ENCODE data around the gene ABCC1. TPM values are rescaled to one million over a fixed set of nuclear protein-coding genes. Genes with fewer than 3 reads are reported as not detected.
"Not testable (repeated sequence)": the region's sequence is repeated elsewhere in the genome, so short reads cannot be mapped to it uniquely, and the experiment has no call there.

ABCC1 gene
- total RNA-seq, 1 donor from 2014 or later = 24.5 TPM

DNA sequence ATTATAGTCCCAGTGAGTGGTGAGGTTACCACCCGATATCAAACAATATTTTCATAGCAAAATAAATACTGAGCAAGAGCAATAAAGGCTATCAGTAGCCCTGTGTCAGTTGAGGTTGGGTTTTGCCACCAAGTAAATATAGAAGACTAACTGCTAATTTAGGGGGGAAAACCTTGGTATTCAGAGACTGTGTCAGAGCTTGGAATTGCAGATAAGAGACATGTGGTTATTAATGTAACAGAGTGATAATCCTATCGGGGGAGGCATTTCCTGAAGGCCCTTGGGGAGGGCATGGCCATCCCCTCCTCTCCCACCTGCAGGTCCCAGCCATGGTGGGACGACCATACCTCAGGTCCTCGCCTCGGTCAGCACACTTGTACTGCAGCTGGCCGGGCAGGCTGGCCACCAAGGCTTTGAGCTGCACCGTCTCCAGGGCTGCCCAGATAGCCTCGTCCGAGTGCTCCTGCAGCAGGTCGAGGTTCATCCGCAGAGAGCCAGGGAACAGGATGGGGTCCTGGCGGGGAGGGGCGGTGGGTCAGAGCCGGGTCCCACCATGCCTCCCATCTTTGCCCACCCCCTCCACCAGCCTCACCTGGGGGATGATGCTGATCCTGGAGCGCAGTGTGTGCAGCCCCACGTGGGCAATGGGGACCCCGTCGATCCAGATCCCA lies 205.0 kb downstream of the ABCC1 start:
- ATAC-seq = no peak
- no peak for DNase-seq (ENCODE audit: missing footprints)
- intact Hi-C loops (cut with DNase I) = no loop called here

- intact Hi-C loops (cut with DNase I) = no loop called here
- ATAC-seq (no peak), DNase-seq (ENCODE audit: missing footprints) (no peak)
These were observed 205.8 kb downstream of the ABCC1 start for GRCh38 chr16:16155234-16155633.

GRCh38 chr16:16157166-16157565 lies 207.8 kb downstream of the ABCC1 start:
- ATAC-seq = no peak
- intact Hi-C loops (cut with DNase I) = no loop called here
- no peak for DNase-seq (ENCODE audit: missing footprints)

DNA sequence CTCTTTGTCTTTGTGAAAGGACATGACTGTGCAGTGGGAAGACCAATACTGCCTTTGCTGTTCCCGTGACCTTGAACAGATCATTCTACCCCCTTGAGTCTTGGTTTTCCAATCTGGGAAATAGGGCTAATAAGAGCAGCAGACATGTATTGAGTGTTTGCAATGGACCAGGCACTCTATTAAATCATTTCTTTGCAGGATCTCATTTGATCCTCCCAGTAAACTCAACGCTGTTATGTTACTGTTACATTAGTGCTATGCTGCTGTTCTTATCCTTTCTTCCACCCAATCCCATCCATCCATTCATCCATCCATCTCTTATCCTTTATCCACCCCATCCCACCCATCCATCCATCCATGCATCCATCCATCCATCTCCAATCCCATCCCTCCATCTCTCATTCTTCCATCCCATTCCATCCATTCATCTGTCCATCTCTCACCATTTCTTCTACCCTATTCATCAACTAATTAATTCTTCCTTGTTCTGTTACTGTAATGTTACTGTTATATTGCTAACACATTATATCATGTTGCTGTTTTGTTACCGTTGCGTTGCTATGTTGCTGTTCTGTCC lies 208.8 kb downstream of the ABCC1 start:
- intact Hi-C loops (cut with DNase I) = no loop called here
- DNase-seq (ENCODE audit: missing footprints) = no peak
- ATAC-seq = no peak

DNA sequence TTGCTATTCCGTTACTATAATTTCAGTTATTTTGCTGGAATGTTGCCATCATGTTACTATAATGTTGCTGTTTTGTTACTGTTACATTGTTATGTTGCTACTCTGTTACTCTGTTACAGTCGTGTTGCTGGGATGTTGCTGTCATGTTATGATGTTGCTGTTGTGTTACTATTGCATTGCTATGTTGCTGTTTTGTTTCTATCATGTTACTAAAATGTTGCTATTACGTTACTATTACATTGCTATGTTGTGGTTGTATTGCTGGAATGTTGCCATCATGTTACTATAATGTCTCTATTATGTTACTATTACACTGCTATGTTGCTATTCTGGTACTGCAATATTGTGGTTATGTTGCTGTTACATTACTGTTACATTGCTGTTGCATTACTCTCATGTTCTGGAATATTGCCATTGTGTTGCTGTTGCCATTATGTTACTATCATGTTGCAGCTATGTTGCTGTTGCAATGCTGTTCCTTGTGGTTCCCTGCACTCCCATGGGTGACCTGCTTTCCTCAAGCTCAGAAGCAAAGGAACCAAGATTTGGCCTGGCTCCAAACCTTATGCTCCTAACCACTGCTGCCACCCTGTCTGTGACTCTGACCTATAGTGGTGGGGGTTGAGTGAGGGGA lies 209.4 kb downstream of the ABCC1 start:
- DNase-seq (ENCODE audit: missing footprints) = no peak
- no peak for ATAC-seq
- intact Hi-C loops (cut with DNase I) = no loop called here

- ATAC-seq (no peak), DNase-seq (ENCODE audit: missing footprints) (no peak)
- intact Hi-C loops (cut with DNase I) = no loop called here
These were observed 210.2 kb downstream of the ABCC1 start for GRCh38 chr16:16159662-16160061.

GRCh38 chr16:16161319-16161718 lies 211.9 kb downstream of the ABCC1 start:
- ATAC-seq (no peak), DNase-seq (ENCODE audit: missing footprints) (no peak)
- intact Hi-C loops (cut with DNase I) = no loop called here

- ATAC-seq; intact Hi-C loops (cut with DNase I); DNase-seq (ENCODE audit: missing footprints): not testable (repeated sequence)
These were observed 212.4 kb downstream of the ABCC1 start for GRCh38 chr16:16161840-16162239.

DNA sequence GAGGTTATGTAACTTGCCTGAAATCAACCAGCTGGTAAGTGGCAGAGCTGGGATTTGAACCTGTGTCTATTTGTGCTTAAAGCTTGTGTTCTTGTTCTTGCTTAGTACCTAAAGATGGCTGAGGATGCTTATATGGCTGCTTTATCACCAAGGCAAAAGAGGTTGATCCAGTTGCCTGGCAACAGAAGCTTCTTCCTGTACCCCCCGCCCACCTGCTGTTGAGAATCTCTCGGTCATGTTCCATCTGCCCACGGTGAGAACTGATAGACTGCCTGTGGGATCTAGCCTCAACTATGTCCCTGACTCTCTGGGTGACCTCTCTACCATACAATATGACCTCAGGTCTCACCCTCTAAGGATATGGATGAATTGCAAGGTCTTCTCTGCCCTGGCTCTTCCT lies 213.2 kb downstream of the ABCC1 start:
- ATAC-seq (no peak), DNase-seq (ENCODE audit: missing footprints) (no peak)
- intact Hi-C loops (cut with DNase I) = no loop called here

GRCh38 chr16:16163109-16163508 lies 213.7 kb downstream of the ABCC1 start:
- DNase-seq (ENCODE audit: missing footprints) (no peak), ATAC-seq (no peak)
- intact Hi-C loops (cut with DNase I) = no loop called here

GRCh38 chr16:16163571-16163970 lies 214.2 kb downstream of the ABCC1 start:
- intact Hi-C loops (cut with DNase I) = no loop called here
- ATAC-seq (no peak), DNase-seq (ENCODE audit: missing footprints) (no peak)

DNA sequence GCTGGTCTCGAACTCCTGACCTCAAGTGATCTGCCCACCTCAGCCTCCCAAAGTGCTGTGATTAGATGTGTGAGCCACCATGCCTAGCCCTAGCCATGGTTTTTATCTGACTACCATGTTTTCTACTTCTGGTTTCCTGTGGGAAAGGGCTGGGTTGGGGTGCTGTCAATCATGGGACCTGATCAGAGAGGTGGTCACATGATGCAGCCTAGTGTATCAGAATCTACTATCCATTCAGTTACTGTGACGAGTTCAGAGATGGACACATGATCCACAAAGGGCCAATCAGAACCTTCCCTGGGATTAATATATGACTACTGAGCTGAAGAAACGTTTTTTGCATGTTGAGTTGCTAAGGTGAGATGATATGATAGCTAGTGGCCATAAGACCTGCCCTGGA lies 214.8 kb downstream of the ABCC1 start:
- no peak for DNase-seq (ENCODE audit: missing footprints)
- intact Hi-C loops (cut with DNase I) = no loop called here
- no peak for ATAC-seq

DNA sequence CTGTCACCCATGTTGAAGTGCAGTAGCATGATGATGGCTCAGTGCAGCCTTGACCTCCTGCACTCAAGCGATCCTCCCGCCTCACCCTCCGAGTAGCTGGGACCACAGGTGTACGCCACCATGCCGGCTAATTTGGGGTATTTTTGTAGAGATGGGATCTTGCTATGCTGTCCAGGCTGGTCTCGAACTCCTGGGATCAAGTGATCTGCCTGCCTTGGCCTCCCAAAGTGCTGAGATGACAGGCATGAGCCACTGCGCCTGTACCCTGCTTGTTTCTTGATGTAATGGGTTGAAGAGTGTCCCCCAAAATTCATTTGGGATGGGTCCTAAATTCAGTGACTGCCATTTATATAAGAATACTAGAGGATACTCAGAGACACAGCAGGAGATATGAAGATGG lies 216.7 kb downstream of the ABCC1 start:
- DNase-seq (ENCODE audit: missing footprints) (no peak), ATAC-seq (no peak)
- intact Hi-C loops (cut with DNase I) = no loop called here

- ATAC-seq (no peak), DNase-seq (ENCODE audit: missing footprints) (no peak)
- intact Hi-C loops (cut with DNase I) = no loop called here
These were observed 217.5 kb downstream of the ABCC1 start for GRCh38 chr16:16166949-16167348.

GRCh38 chr16:16167927-16168326 lies 218.5 kb downstream of the ABCC1 start:
- DNase-seq (ENCODE audit: missing footprints) = no peak
- ATAC-seq = no peak
- intact Hi-C loops (cut with DNase I) = no loop called here

DNA sequence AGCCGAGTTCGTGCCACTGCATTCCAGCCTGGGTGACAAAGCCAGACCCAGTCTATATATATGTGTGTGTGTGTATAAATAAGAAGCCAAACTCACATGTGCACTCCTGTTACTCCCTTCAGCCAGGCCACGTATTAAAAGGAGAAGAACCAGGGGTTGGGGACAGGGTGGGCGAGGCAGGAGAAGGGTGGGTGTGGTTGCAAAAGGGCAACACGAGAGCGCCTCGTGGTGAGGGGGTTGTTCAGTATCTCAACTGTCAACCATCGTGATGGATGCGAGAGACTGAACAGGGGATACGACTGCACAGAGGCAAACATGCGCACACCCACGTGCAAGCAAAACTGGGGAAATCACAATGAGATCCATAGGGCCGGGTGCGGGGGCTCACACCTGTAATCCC lies 219.0 kb downstream of the ABCC1 start:
- DNase-seq (ENCODE audit: missing footprints) (no peak), ATAC-seq (no peak)
- intact Hi-C loops (cut with DNase I) = no loop called here

DNA sequence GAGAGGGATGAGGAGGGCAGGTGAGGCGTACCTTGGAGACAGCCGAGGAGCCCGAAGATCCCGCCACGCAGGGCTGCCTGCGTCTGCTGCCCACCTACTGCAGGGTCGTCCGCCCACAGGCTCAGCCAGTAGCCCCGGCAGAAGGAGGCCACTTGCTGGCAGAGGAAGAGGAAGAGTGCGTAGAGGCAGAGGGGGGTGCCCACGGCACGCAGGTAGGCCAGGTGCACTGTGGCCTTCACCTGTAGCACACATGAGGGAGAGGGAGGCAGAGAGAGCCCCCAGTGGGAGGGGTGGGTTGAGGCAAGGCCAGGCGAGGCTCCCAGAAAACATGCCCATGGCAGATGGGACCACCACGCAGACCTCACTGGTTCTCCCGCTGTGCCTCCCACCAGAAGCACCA lies 220.2 kb downstream of the ABCC1 start:
- intact Hi-C loops (cut with DNase I) = no loop called here
- DNase-seq (ENCODE audit: missing footprints) (no peak), ATAC-seq (no peak)

DNA sequence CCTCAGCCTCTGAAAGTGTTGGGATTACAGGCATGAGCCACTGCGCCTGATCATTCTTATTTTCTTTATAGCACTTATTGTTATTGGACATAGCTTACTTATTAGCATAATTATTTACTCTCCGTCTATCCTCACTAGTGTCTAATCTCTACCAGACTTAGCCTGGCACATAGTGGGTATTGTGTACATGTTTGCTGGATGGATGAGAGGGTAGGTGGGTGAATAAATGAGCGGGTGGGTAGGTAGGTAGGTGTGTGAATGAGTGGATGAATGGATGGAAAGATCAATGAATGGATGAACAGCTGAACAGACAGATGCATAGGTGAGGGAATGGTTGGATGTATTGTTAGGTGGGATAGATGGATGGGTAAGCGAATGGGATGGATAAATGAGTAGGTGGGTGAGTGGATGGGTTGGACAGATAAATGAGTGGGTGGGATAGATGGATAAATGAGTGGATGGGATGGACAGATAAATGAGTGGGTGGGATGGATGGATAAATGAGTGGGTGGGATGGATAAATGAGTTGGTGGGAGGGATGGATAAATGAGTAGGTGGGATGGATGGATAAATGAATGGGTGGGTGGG lies 222.0 kb downstream of the ABCC1 start:
- intact Hi-C loops (cut with DNase I) = no loop called here
- ATAC-seq (no peak), DNase-seq (ENCODE audit: missing footprints) (no peak)

- intact Hi-C loops (cut with DNase I) = no loop called here
- DNase-seq (ENCODE audit: missing footprints) = no peak
- ATAC-seq = no peak
These were observed 223.6 kb downstream of the ABCC1 start for GRCh38 chr16:16172991-16173390.

DNA sequence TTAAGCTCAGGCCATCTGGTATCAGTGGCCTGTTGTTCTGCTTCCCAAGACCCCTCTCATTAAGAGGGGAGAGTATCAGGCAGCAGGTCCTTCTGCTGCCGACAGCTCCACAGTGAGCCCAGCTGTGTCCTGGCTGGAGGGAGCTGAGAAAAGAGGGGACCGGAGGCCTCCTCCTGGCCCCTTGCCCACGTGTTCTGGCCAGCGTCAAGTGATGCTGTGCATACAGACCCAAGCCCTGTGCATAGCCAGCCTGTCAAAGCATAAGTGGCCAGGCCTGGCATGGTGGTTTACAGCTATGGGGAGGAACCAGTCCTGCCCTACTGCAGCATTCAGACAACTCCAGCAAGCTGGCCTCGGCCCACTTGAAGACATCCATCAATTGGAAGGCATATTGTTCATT lies 225.9 kb downstream of the ABCC1 start:
- intact Hi-C loops (cut with DNase I) = no loop called here
- DNase-seq (ENCODE audit: missing footprints) = no peak
- ATAC-seq = peak; percentile 67

Measured in Right ventricle myocardium inferior (tissue), 1 donor.